Skeletal muscle tissue (tissue), 4 donors: ENCODE measurements around the gene ANKRD28. TPM values are rescaled to one million over a fixed set of nuclear protein-coding genes. Genes with fewer than 3 reads are reported as not detected.
A peak's percentile ranks its signal among the peaks of the same experiment; 100 is the strongest.
"Not testable (repeated sequence)": the region's sequence is repeated elsewhere in the genome, so short reads cannot be mapped to it uniquely, and the experiment has no call there.

ENCODE experiments used
- H3K27ac ChIP-seq: one replicate; pipeline ENCODE4 v1.7.0; 2013; ENCODE audit warnings: mild to moderate bottlenecking, low read depth, low read length, inconsistent platforms
- H3K27me3 ChIP-seq, 3 donors: one replicate each; pipeline ENCODE4 v1.7.0; 2013; ENCODE audit warnings: low read length in 3 of 3; ENCODE audit not compliant: control insufficient read depth in 3 of 3, insufficient read depth in 3 of 3
- H3K36me3 ChIP-seq, 3 donors: one replicate each; pipeline ENCODE4 v1.7.0; 2013; ENCODE audit warnings: low read length in 3 of 3; ENCODE audit not compliant: control insufficient read depth in 3 of 3, insufficient read depth in 3 of 3
- H3K4me1 ChIP-seq, 3 donors: one replicate each; pipeline ENCODE4 v1.7.0; 2013; ENCODE audit warnings: low read length in 3 of 3, mild to moderate bottlenecking in 3 of 3; ENCODE audit not compliant: control insufficient read depth in 3 of 3, insufficient read depth in 3 of 3
- H3K4me3 ChIP-seq, 3 donors: one replicate each; pipeline ENCODE4 v1.7.0; 2013; ENCODE audit warnings: low read length in 3 of 3
- H3K9ac ChIP-seq, 3 donors: one replicate each; pipeline ENCODE4 v1.7.0; 2013; ENCODE audit warnings: low read length in 3 of 3, mild to moderate bottlenecking in 3 of 3, moderate library complexity in 2 of 3, low read depth in 1 of 3
- H3K9me3 ChIP-seq, 3 donors: one replicate each; pipeline ENCODE4 v1.7.0; 2013; ENCODE audit warnings: low read length in 3 of 3; ENCODE audit not compliant: control insufficient read depth in 3 of 3
- total RNA-seq: library from RNA; depleted of rRNA; stranded (reverse); fragments of >200 nt; gene quantifications from one replicate; pipeline ENCODE4 v1.2.3, GENCODE V29; 2014
- donor health status: Osteomylitis.

The ANKRD28 gene
- 43.8 TPM for total RNA-seq

- Histone ChIP-seq H3K36me3 (no peaks in the 10 kb centered on the region), H3K9ac (peak within 1 kb of the TSS; percentile 70 to 85 (median 71)), H3K4me1 (peaks cover 0 to 4% (median 2%) of the 10 kb centered on the region in 3 donors), H3K27ac (peak within 1 kb of the TSS; percentile 88), H3K27me3 (no peaks in the 10 kb centered on the region), H3K4me3 (peak within 1 kb of the TSS; percentile 67 to 83 (median 76)), H3K9me3 (no peaks in the 10 kb centered on the region)
These were observed at the start of gene ANKRD28 for GRCh38 chr3:15797642-15798303. TSS of gene ANKRD28 (minus strand) at chr3:15797979. CDS start at chr3:15796521, 1,458 bp downstream.

GRCh38 chr3:15847239-15847638 is 49.5 kb upstream of the ANKRD28 start:
- Histone ChIP-seq H3K9me3 (no peaks in the 10 kb centered on the region), H3K4me1 (peaks cover 4 to 21% (median 10%) of the 10 kb centered on the region in 3 donors), H3K27ac (no peak overlapping the region)

DNA sequence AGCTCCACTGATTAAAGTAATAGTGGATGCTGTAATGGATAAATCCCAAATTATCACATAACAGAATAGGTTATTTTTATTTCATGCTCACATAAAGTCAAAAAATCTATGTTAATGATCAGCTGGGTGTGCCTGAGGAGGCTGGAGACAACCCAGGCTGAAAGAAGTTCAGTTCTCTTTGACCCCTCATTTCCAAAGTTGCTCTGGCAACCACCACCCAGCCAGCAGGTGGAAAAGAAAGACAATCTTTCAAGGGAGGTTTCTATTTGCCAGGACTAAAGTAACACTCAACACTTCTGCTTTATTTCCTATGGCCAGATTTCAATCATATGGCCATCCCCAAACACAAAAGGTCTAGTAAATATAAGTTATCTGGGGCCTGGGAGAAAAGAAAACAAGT is 48.8 kb upstream of the ANKRD28 start:
- no peak overlapping the region for H3K4me3 ChIP-seq
- no peak overlapping the region for H3K27ac ChIP-seq
- no peaks in the 10 kb centered on the region for H3K27me3 ChIP-seq
- no peak overlapping the region for H3K9ac ChIP-seq
- H3K36me3 ChIP-seq = no peaks in the 10 kb centered on the region
- peaks cover 4 to 21% (median 10%) of the 10 kb centered on the region in 3 donors for H3K4me1 ChIP-seq
- no peaks in the 10 kb centered on the region for H3K9me3 ChIP-seq

More at GRCh38 chr3:15847239-15847638, 49.5 kb upstream of the ANKRD28 start:
- Histone ChIP-seq H3K9ac (no peak overlapping the region), H3K4me3 (no peak overlapping the region), H3K36me3 (no peaks in the 10 kb centered on the region), H3K27me3 (no peaks in the 10 kb centered on the region)

DNA sequence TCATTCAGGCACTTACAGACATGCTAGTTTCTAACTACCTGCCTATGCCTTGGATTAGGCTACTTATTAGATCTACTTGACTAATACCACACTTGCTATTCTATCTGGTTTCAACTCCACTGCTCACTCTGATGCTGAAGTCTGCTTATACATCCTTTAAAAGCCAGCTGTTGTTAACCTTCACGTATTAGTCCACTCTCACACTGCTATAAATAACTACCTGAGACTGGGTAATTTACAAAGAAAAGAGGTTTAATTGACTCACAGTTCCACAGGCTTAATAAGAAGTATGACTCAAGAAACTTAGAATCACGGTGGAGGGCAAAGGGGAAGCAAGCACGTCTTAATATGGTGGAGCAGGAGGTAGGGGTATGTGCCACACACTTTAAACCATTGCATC is 47.7 kb upstream of the ANKRD28 start:
- H3K27ac ChIP-seq = no peak overlapping the region
- no peaks in the 10 kb centered on the region for H3K36me3 ChIP-seq
- H3K9me3 ChIP-seq = no peaks in the 10 kb centered on the region
- no peaks in the 10 kb centered on the region for H3K27me3 ChIP-seq
- H3K4me3 ChIP-seq = no peak overlapping the region
- H3K4me1 ChIP-seq = peaks cover 4 to 21% (median 10%) of the 10 kb centered on the region in 3 donors
- H3K9ac ChIP-seq = no peak overlapping the region

DNA sequence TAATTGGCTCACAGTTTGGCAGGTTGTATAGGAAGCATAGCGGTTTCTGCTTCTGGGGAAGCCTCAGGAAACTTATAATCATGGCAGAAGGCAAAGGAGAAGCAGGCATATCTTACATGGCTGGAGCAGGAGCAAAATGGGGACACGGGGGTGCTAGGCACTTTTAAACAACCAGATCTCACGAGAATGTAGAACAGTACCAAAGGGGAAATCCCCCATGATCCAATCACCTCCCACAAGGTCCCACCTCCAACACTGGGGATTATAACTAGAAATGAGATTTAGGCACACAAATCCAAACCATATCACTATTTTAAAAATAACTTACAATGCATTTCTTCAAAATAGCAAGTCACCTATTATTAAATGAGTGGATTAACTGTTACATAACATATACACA is 47.1 kb upstream of the ANKRD28 start:
- no peaks in the 10 kb centered on the region for H3K36me3 ChIP-seq
- no peaks in the 10 kb centered on the region for H3K27me3 ChIP-seq
- no peak overlapping the region for H3K4me3 ChIP-seq
- no peak overlapping the region for H3K27ac ChIP-seq
- H3K9me3 ChIP-seq = no peaks in the 10 kb centered on the region
- H3K9ac ChIP-seq = no peak overlapping the region
- peaks cover 4 to 21% (median 10%) of the 10 kb centered on the region in 3 donors for H3K4me1 ChIP-seq

- not testable (repeated sequence) for H3K27me3 ChIP-seq, H3K9ac ChIP-seq, H3K36me3 ChIP-seq, H3K4me3 ChIP-seq, H3K9me3 ChIP-seq, H3K27ac ChIP-seq, H3K4me1 ChIP-seq
These were observed 43.6 kb upstream of the ANKRD28 start for GRCh38 chr3:15841091-15841973.

DNA sequence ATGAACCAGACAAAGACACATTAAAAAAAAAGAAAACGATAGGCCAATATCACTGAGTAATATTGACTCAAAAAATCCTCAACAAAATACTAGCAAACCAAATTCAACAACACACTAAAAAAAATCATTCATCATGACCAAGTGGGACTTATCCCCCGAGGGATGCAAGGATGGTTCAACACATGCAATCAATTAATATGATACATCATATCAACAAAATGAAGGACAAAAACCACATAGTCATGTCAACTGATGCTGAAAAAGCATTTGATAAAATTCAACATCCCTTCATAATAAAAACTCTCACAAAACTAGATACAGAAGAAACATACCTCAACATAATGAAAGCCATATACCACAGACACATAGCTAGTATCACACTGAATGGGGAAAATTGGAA is 41.8 kb upstream of the ANKRD28 start:
- no peaks in the 10 kb centered on the region for H3K36me3 ChIP-seq
- no peak overlapping the region for H3K27ac ChIP-seq
- no peaks in the 10 kb centered on the region for H3K4me1 ChIP-seq
- no peaks in the 10 kb centered on the region for H3K27me3 ChIP-seq
- no peak overlapping the region for H3K4me3 ChIP-seq
- no peaks in the 10 kb centered on the region for H3K9me3 ChIP-seq
- no peak overlapping the region for H3K9ac ChIP-seq

DNA sequence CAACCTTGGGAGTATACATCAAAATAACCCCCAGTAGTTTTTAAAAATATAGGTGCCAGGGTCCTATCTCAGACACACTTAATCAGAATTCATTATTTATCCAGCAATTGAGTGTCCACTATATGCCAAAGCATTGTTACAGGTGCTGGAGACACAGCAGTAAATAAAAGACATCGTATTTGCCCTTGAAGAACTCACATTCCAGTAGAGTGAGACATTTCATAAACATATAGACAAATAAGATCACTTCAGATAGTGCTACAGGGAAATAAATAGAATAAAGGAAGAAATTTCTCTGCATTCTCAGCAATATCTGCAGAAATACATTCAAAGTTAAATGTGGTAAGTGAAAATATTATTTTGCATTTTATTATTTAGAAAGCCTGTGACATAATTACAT is 34.1 kb upstream of the ANKRD28 start:
- Histone ChIP-seq H3K9me3 (no peaks in the 10 kb centered on the region), H3K9ac (no peak overlapping the region), H3K27ac (no peak overlapping the region), H3K36me3 (no peaks in the 10 kb centered on the region), H3K4me1 (no peaks in the 10 kb centered on the region), H3K4me3 (no peak overlapping the region), H3K27me3 (no peaks in the 10 kb centered on the region)

DNA sequence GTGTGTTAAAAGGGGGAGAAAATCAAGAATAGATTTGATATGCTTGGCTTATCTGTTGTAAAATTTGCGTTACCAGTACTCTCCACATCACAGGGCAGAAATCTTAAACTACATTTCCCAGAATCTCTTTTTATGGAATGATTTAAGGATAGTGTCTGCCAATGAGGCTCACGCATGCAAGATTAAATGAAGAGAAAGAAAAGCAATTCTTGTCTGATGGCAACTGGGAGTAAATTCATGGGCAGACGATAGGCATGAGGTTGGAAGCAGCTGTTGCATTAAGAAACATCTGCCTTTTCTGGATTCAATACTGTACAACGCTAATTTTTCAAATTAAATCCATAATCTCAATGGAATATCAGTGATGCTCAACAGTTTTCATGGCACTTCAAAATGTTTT is 27.2 kb upstream of the ANKRD28 start:
- no peak overlapping the region for H3K9ac ChIP-seq
- H3K4me3 ChIP-seq = no peak overlapping the region
- no peak overlapping the region for H3K27ac ChIP-seq
- no peaks in the 10 kb centered on the region for H3K36me3 ChIP-seq
- no peaks in the 10 kb centered on the region for H3K27me3 ChIP-seq
- H3K9me3 ChIP-seq = no peaks in the 10 kb centered on the region
- H3K4me1 ChIP-seq = no peaks in the 10 kb centered on the region

DNA sequence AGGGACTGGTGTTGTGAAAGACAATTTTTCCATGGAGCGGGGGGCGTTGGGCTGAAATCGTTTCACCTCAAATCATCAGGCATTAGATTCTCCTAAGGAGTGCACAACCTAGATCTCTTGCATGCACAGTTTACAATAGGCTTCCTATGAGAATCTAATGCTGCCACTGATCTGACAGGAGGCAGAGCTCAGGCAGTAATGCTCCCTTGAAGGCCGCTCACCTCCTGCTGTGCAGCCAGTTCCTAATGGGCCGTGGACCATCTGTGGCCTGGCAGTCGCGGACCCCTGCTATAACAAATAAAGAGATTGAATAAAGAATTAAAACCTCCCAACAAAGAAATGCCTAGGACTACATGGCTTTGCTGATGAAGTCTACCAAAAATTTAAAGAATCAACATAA is 25.3 kb upstream of the ANKRD28 start:
- Histone ChIP-seq H3K9me3 (no peaks in the 10 kb centered on the region), H3K27me3 (no peaks in the 10 kb centered on the region), H3K36me3 (no peaks in the 10 kb centered on the region), H3K9ac (no peak overlapping the region), H3K4me1 (no peaks in the 10 kb centered on the region), H3K4me3 (no peak overlapping the region), H3K27ac (no peak overlapping the region)
